Loucy (cell line): ENCODE measurements around the gene MAP6.

Source experiments
- H2AFZ ChIP-seq: fragments of 200-600 bp; sonication (generic); 2 replicates; pipeline ENCODE4 v1.6.0; 2016; ENCODE audit warnings: antibody characterized with exemption, mild to moderate bottlenecking, low read length, moderate library complexity
- H3F3A ChIP-seq: fragments of 200-600 bp; 2 replicates; pipeline ENCODE4 v1.6.0; 2016; ENCODE audit warnings: antibody characterized with exemption, low read depth, mild to moderate bottlenecking
- H3K27me3 ChIP-seq: fragments of 200-600 bp; sonication (generic); 2 replicates; pipeline ENCODE4 v1.6.1; 2014; ENCODE audit warnings: low read length, mild to moderate bottlenecking; ENCODE audit not compliant: insufficient read depth, poor library complexity, severe bottlenecking
- H3K36me3 ChIP-seq: fragments of 200-600 bp; sonication (generic); 2 replicates; pipeline ENCODE4 v1.6.1; 2016; ENCODE audit warnings: low read length; ENCODE audit not compliant: insufficient read depth
- H3K4me1 ChIP-seq: fragments of 200-600 bp; sonication (generic); 2 replicates; pipeline ENCODE4 v1.5.1; 2014; ENCODE audit warnings: low read length, mild to moderate bottlenecking; ENCODE audit not compliant: insufficient read depth, poor library complexity, severe bottlenecking
- H3K4me2 ChIP-seq: fragments of 200-600 bp; sonication (generic); 2 replicates; pipeline ENCODE4 v1.6.0; 2014; ENCODE audit warnings: antibody characterized with exemption, low read length, low read depth, mild to moderate bottlenecking; ENCODE audit not compliant: poor library complexity, severe bottlenecking
- H3K4me3 ChIP-seq: fragments of 200-600 bp; sonication (generic); 2 replicates; pipeline ENCODE4 v1.5.1; 2014; ENCODE audit warnings: low read length, mild to moderate bottlenecking, mixed read lengths; ENCODE audit not compliant: poor library complexity, severe bottlenecking
- H3K79me2 ChIP-seq: fragments of 200-600 bp; sonication (generic); 2 replicates; pipeline ENCODE4 v1.6.1; 2014; ENCODE audit warnings: low read length; ENCODE audit not compliant: insufficient read depth
- H3K9ac ChIP-seq: fragments of 200-600 bp; sonication (generic); 2 replicates; pipeline ENCODE4 v1.6.0; 2014; ENCODE audit warnings: mild to moderate bottlenecking, low read depth, low read length, moderate library complexity; ENCODE audit not compliant: poor library complexity, severe bottlenecking
- H3K9me2 ChIP-seq: fragments of 200-600 bp; sonication (generic); replicated peaks from 2 replicates; pipeline ENCODE4 v1.6.1; 2016; ENCODE audit warnings: low read depth, low read length, mixed read lengths
- H3K9me3 ChIP-seq: fragments of 200-600 bp; sonication (generic); 2 replicates; pipeline ENCODE4 v1.6.1; 2014; ENCODE audit warnings: mild to moderate bottlenecking, antibody characterized with exemption, low read length, low read depth; ENCODE audit not compliant: insufficient read depth
- H4K20me1 ChIP-seq: fragments of 200-600 bp; sonication (generic); 2 replicates; pipeline ENCODE4 v1.6.0; 2014; ENCODE audit warnings: antibody characterized with exemption, low read length, mild to moderate bottlenecking; ENCODE audit not compliant: insufficient read depth, poor library complexity, severe bottlenecking
- CTCF ChIP-seq: fragments of 200-600 bp; sonication (generic); conservative IDR thresholded peaks from 2 replicates; pipeline ENCODE4 v1.5.1; 2014; ENCODE audit warnings: mild to moderate bottlenecking, antibody characterized with exemption, low read length
- EZH2phosphoT487 ChIP-seq: fragments of 200-600 bp; IDR thresholded peaks from 2 replicates; pipeline ENCODE4 v1.6.1; 2018; ENCODE audit warnings: antibody characterized with exemption, mild to moderate bottlenecking, moderate library complexity, borderline replicate concordance

The MAP6 gene

GRCh38 chr11:75589933-75590332 is 78.9 kb downstream of the MAP6 start:
- H3K4me1 ChIP-seq = no peaks in the 10 kb centered on the region
- H4K20me1 ChIP-seq = no peaks in the 10 kb centered on the region
- H3K9me2 ChIP-seq = no peaks in the 10 kb centered on the region
- no peak overlapping the region for H2AFZ ChIP-seq
- TF ChIP-seq EZH2phosphoT487 = no peak
- no peak for TF ChIP-seq CTCF
- H3K9ac ChIP-seq = no peak overlapping the region
- H3K27me3 ChIP-seq = no peaks in the 10 kb centered on the region
- H3K79me2 ChIP-seq = no peaks in the 10 kb centered on the region
- H3K9me3 ChIP-seq = no peaks in the 10 kb centered on the region
- no peaks in the 10 kb centered on the region for H3K36me3 ChIP-seq
- H3K4me2 ChIP-seq = no peak overlapping the region
- H3K4me3 ChIP-seq = no peak overlapping the region
- H3F3A ChIP-seq = no peaks in the 10 kb centered on the region

DNA sequence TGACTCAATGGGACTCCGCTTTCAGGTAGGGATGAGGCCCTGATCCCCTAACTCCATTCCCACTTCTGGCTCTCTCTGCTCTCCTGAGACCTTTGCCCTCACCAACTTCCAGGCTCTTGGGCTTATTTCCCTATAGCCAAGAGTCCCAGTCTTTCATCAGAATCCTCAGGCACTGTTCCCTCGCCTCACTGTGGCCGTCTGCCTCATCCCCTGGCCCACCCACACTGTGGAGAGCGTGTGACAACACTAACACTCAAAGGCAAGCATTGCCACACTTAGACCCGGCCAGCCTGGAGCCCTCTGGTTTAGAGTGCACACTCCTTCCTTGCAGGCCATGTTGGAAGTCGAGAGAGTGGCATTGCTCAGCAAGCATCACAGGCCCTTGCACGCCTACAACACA is 79.8 kb downstream of the MAP6 start:
- Histone ChIP-seq H3F3A (no peaks in the 10 kb centered on the region), H2AFZ (no peak overlapping the region), H3K9me2 (no peaks in the 10 kb centered on the region), H3K4me1 (no peaks in the 10 kb centered on the region), H3K4me2 (no peak overlapping the region), H3K9ac (no peak overlapping the region), H3K27me3 (no peaks in the 10 kb centered on the region), H4K20me1 (no peaks in the 10 kb centered on the region), H3K4me3 (no peak overlapping the region), H3K79me2 (no peaks in the 10 kb centered on the region), H3K9me3 (no peaks in the 10 kb centered on the region), H3K36me3 (no peaks in the 10 kb centered on the region)
- TF ChIP-seq EZH2phosphoT487 = no peak
- TF ChIP-seq CTCF = no peak

- H3K4me2 ChIP-seq = no peak overlapping the region
- no peaks in the 10 kb centered on the region for H3K27me3 ChIP-seq
- H3F3A ChIP-seq = no peaks in the 10 kb centered on the region
- no peaks in the 10 kb centered on the region for H4K20me1 ChIP-seq
- no peak overlapping the region for H3K9ac ChIP-seq
- TF ChIP-seq CTCF (no peak), EZH2phosphoT487 (no peak)
- no peaks in the 10 kb centered on the region for H3K9me2 ChIP-seq
- no peaks in the 10 kb centered on the region for H3K36me3 ChIP-seq
- no peaks in the 10 kb centered on the region for H3K4me1 ChIP-seq
- H2AFZ ChIP-seq = no peak overlapping the region
- no peak overlapping the region for H3K4me3 ChIP-seq
- H3K79me2 ChIP-seq = no peaks in the 10 kb centered on the region
- H3K9me3 ChIP-seq = no peaks in the 10 kb centered on the region
Observed at GRCh38 chr11:75588051-75588481, 80.8 kb downstream of the MAP6 start.
